Endothelial cell (in vitro differentiated cells): ENCODE data around the gene ZNF440. TPM values are rescaled to one million over a fixed set of nuclear protein-coding genes. Genes with fewer than 3 reads are reported as not detected.
"Not testable (repeated sequence)": the region's sequence is repeated elsewhere in the genome, so short reads cannot be mapped to it uniquely, and the experiment has no call there.

Source experiments
- DNase-seq: peaks from one replicate; pipeline ENCODE4 v3.0.0; 2021; ENCODE audit warnings: low spot score
- H3K27ac Mint-ChIP-seq: one replicate; pipeline ENCODE4 v1.8.0; 2021; ENCODE audit warnings: mixed read lengths, inconsistent platforms; ENCODE audit not compliant: unreplicated experiment
- H3K27me3 Mint-ChIP-seq: one replicate; pipeline ENCODE4 v1.8.0; 2021; ENCODE audit warnings: mild to moderate bottlenecking, moderate library complexity, mixed read lengths, inconsistent platforms; ENCODE audit not compliant: unreplicated experiment
- H3K36me3 Mint-ChIP-seq: one replicate; pipeline ENCODE4 v1.8.0; 2021; ENCODE audit warnings: mild to moderate bottlenecking, low read depth, mixed read lengths, inconsistent platforms; ENCODE audit not compliant: unreplicated experiment
- H3K4me1 Mint-ChIP-seq: one replicate; pipeline ENCODE4 v1.8.0; 2021; ENCODE audit warnings: mild to moderate bottlenecking, mixed read lengths, inconsistent platforms; ENCODE audit not compliant: unreplicated experiment
- H3K4me3 Mint-ChIP-seq: one replicate; pipeline ENCODE4 v1.8.0; 2021; ENCODE audit warnings: mild to moderate bottlenecking, mixed read lengths, inconsistent platforms; ENCODE audit not compliant: unreplicated experiment
- H3K9me3 Mint-ChIP-seq: one replicate; pipeline ENCODE4 v1.8.0; 2021; ENCODE audit warnings: mixed read lengths, inconsistent platforms; ENCODE audit not compliant: unreplicated experiment
- total RNA-seq: library from RNA; stranded (reverse); fragmentation: NEBNext Ultra II Directional; extraction: Animal tissue kit (Norgen Biotek cat#: 25700); gene quantifications from one replicate; pipeline ENCODE4 v1.2.1, GENCODE V29; 2021; ENCODE audit not compliant: unreplicated experiment
- TF ChIP-seq, protein P1 (sequence below): fragments of 200-600 bp; sonication (generic); IDR thresholded peaks from one replicate; pipeline ENCODE4 v1.5.0; 2021; ENCODE audit warnings: antibody characterized with exemption; ENCODE audit not compliant: unreplicated experiment

Gene ZNF440
- total RNA-seq, 1 donor from 2014 or later = 0.44 TPM

DNA sequence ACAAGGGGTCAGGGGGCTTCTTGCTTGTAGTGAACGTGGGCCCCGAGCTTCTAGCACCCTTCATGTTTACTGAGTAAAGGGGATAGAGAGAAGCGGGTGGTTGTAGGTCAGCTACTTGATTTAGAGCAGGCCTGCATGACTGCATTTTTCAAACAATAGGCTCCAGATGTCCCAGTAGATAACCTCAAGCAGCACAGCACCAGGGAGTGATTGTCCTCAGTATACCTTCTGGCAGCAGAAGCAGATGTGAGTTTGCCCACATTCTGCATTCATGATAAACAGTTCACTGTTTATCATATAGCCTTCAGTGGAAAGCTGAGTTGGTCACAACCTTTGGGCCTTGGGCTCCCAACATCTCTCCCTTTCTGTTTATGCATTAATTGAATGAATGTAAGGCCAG, 39.3 kb downstream of the ZNF440 start:
- no peak overlapping the region for H3K4me3 Mint-ChIP-seq
- peaks cover 40% of the 10 kb centered on the region for H3K9me3 Mint-ChIP-seq
- H3K36me3 Mint-ChIP-seq = peaks cover 16% of the 10 kb centered on the region
- DNase-seq = no peak
- TF ChIP-seq, protein P1, sequence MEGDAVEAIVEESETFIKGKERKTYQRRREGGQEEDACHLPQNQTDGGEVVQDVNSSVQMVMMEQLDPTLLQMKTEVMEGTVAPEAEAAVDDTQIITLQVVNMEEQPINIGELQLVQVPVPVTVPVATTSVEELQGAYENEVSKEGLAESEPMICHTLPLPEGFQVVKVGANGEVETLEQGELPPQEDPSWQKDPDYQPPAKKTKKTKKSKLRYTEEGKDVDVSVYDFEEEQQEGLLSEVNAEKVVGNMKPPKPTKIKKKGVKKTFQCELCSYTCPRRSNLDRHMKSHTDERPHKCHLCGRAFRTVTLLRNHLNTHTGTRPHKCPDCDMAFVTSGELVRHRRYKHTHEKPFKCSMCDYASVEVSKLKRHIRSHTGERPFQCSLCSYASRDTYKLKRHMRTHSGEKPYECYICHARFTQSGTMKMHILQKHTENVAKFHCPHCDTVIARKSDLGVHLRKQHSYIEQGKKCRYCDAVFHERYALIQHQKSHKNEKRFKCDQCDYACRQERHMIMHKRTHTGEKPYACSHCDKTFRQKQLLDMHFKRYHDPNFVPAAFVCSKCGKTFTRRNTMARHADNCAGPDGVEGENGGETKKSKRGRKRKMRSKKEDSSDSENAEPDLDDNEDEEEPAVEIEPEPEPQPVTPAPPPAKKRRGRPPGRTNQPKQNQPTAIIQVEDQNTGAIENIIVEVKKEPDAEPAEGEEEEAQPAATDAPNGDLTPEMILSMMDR = no peak
- H3K27ac Mint-ChIP-seq = no peak overlapping the region
- peaks cover 6% of the 10 kb centered on the region for H3K27me3 Mint-ChIP-seq
- no peaks in the 10 kb centered on the region for H3K4me1 Mint-ChIP-seq

DNA sequence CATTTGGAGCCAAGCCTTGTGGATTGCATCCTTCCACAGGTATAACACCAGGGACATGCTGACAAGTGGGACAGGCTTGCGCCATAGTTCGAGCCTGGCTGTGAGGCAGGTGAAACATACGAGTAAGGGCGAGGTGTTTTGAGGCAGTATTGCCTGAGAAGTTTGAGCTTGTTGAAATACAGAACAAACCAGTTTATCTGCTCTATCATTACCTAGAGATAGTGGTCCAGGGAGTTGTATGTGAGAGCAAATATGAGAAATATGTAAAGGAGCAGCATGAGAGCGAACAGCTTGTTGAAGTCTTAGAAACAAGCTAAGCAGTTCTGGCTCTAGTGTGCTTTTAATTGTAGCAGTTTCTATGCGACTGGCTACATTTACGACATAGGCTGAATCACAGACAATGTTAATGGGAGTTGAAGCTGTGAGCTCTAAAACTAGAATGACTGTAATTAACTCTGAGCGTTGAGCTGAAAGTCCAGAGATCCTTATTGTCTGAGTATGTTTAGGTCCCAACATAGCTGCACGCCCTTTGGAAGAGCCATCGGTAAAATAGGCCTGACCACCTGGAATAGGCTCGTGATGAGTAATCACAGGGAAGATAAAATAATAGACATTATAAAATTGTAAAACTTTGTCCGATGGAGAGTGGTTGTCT, 42.6 kb downstream of the ZNF440 start:
- Mint-ChIP-seq H3K36me3 (peaks cover 9% of the 10 kb centered on the region), H3K27ac (no peak overlapping the region), H3K4me1 (no peaks in the 10 kb centered on the region), H3K4me3 (no peak overlapping the region), H3K27me3 (peaks cover 3% of the 10 kb centered on the region), H3K9me3 (peaks cover 35% of the 10 kb centered on the region)
- TF ChIP-seq, protein P1 = no peak
- DNase-seq = no peak

DNA sequence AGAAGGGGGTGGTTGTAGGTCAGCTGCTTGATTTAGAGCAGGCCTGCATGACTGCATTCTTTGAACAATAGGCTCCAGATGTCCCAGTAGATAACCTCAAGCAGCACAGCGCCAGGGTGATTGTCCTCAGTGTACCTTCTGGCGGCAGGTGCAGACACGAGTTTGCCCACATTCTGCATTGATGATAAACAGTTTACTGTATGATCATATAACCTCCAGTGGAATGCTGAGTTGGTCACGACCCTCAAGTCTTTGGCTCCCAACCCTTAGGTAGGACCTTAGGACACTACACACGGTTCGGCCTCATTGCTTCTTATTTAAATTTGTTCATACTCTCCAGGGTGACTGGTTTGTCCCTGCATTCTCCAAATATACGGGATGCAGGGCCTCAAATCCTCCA, 46.6 kb downstream of the ZNF440 start:
- Mint-ChIP-seq H3K9me3 (peaks cover 32% of the 10 kb centered on the region), H3K4me1 (no peaks in the 10 kb centered on the region), H3K27me3 (peaks cover 2% of the 10 kb centered on the region), H3K27ac (no peak overlapping the region), H3K36me3 (peaks cover 8% of the 10 kb centered on the region), H3K4me3 (no peak overlapping the region)
- TF ChIP-seq, protein P1 = no peak
- no peak for DNase-seq

DNA sequence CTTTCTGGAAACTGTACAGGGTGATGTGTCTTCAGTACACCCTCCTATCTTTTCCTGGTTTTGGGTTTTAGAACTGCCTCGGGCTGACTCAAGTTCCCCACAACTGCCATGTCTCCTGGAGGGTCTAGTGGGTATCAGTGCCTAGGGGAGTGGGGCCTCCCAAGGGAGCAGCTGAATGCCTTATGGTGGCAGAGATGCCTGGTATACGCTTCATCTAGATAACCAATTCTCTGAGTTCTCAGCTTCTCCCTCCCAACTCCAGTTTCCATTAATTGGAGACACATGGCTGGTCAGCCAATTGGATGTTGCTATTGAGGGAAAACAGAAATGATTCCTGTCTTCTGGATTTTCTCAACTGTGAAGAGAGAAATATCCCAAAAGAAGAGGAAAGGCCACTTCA, 47.2 kb downstream of the ZNF440 start:
- H3K9me3 Mint-ChIP-seq = peaks cover 31% of the 10 kb centered on the region
- TF ChIP-seq, protein P1 = no peak
- H3K36me3 Mint-ChIP-seq = peaks cover 4% of the 10 kb centered on the region
- no peak overlapping the region for H3K4me3 Mint-ChIP-seq
- H3K4me1 Mint-ChIP-seq = no peaks in the 10 kb centered on the region
- no peak overlapping the region for H3K27ac Mint-ChIP-seq
- DNase-seq = no peak
- H3K27me3 Mint-ChIP-seq = no peaks in the 10 kb centered on the region

DNA sequence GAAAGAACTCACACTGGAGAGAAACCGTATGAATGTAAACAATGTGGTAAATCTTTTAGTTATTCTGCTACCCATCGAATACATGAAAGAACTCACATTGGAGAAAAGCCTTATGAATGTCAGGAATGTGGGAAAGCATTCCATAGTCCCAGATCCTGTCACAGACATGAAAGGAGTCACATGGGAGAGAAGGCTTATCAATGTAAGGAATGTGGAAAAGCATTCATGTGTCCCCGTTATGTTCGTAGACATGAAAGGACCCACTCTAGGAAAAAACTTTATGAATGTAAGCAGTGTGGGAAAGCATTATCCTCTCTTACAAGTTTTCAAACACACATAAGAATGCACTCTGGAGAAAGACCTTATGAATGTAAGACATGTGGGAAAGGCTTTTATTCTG, 53.7 kb downstream of the ZNF440 start:
- not testable (repeated sequence) for DNase-seq, H3K27me3 Mint-ChIP-seq, H3K36me3 Mint-ChIP-seq, H3K27ac Mint-ChIP-seq, H3K4me3 Mint-ChIP-seq, H3K4me1 Mint-ChIP-seq
- peaks cover 46% of the 10 kb centered on the region for H3K9me3 Mint-ChIP-seq
